Mesenchymal stem cell (in vitro differentiated cells and primary cell): ENCODE measurements around the gene KCNK7.

ENCODE experiments used
- DNase-seq: peaks from one replicate; pipeline ENCODE4 v3.0.0-alpha.2; 2013
- H2AFZ ChIP-seq: one replicate; pipeline ENCODE4 v1.6.1; 2013; ENCODE audit warnings: low read depth, mild to moderate bottlenecking, control low read depth, inconsistent platforms, low read length, moderate library complexity
- H2AK5ac ChIP-seq: 2 replicates; pipeline ENCODE4 v1.6.1; 2013; ENCODE audit warnings: low read length, moderate library complexity, mild to moderate bottlenecking, inconsistent platforms; ENCODE audit not compliant: severe bottlenecking
- H2BK120ac ChIP-seq: one replicate; pipeline ENCODE4 v1.6.1; 2013; ENCODE audit warnings: low read depth, mild to moderate bottlenecking, inconsistent platforms, low read length, moderate library complexity
- H2BK12ac ChIP-seq, 2 experiments: one replicate each; pipeline ENCODE4 v1.6.1; 2013; ENCODE audit warnings: inconsistent platforms in 2 of 2, low read length in 2 of 2, mild to moderate bottlenecking in 2 of 2, moderate library complexity in 2 of 2, control low read depth in 1 of 2
- H2BK15ac ChIP-seq: one replicate; pipeline ENCODE4 v1.6.1; 2013; ENCODE audit warnings: mild to moderate bottlenecking, low read depth, inconsistent platforms; ENCODE audit not compliant: poor library complexity, severe bottlenecking
- H2BK5ac ChIP-seq: 2 replicates; pipeline ENCODE4 v1.6.1; 2013; ENCODE audit warnings: low read depth, mild to moderate bottlenecking, low read length, control low read depth, inconsistent platforms; ENCODE audit not compliant: poor library complexity, severe bottlenecking
- H3K14ac ChIP-seq, 2 experiments: one replicate each; pipeline ENCODE4 v1.6.1; 2013; ENCODE audit warnings: inconsistent platforms in 2 of 2, low read length in 2 of 2, control low read depth in 1 of 2, mild to moderate bottlenecking in 1 of 2, moderate library complexity in 1 of 2
- H3K18ac ChIP-seq, 2 experiments: one replicate each; pipeline ENCODE4 v1.6.1; 2013; ENCODE audit warnings: inconsistent platforms in 2 of 2, low read length in 2 of 2, control low read depth in 1 of 2, low read depth in 1 of 2, mild to moderate bottlenecking in 1 of 2
- H3K23ac ChIP-seq, 2 experiments: one replicate each; pipeline ENCODE4 v1.6.1; 2013; ENCODE audit warnings: inconsistent platforms in 2 of 2, low read length in 2 of 2, mild to moderate bottlenecking in 2 of 2, moderate library complexity in 2 of 2, control low read depth in 1 of 2
- H3K27ac ChIP-seq: 2 replicates; pipeline ENCODE4 v1.5.1; 2013; ENCODE audit warnings: mild to moderate bottlenecking, moderate library complexity, low read length, control low read depth, inconsistent platforms; ENCODE audit not compliant: poor library complexity, severe bottlenecking
- H3K27me3 ChIP-seq, 2 experiments: 2 replicates each; pipeline versions ENCODE4 v1.6.1 to v1.7.0; 2013; ENCODE audit warnings: low read length in 2 of 2, mild to moderate bottlenecking in 2 of 2, moderate library complexity in 2 of 2, control low read depth in 1 of 2, inconsistent platforms in 1 of 2; ENCODE audit not compliant: control insufficient read depth in 1 of 2, insufficient read depth in 1 of 2
- H3K36me3 ChIP-seq, 2 experiments: 2 replicates each; pipeline versions ENCODE4 v1.6.1 to v1.7.0; 2013; ENCODE audit warnings: low read length in 2 of 2, control low read depth in 1 of 2, inconsistent platforms in 1 of 2, low read depth in 1 of 2, mild to moderate bottlenecking in 1 of 2; ENCODE audit not compliant: insufficient read depth in 2 of 2, control insufficient read depth in 1 of 2
- H3K4ac ChIP-seq, 2 experiments: one replicate each; pipeline ENCODE4 v1.6.1; 2013; ENCODE audit warnings: inconsistent platforms in 2 of 2, low read length in 2 of 2, mild to moderate bottlenecking in 2 of 2, moderate library complexity in 2 of 2, control low read depth in 1 of 2, low read depth in 1 of 2
- H3K4me1 ChIP-seq: 2 replicates; pipeline ENCODE4 v1.6.1; 2013; ENCODE audit warnings: low read depth, low read length, control low read depth; ENCODE audit not compliant: control insufficient read depth, insufficient read depth
- H3K4me2 ChIP-seq: 2 replicates; pipeline ENCODE4 v1.6.1; 2013; ENCODE audit warnings: low read length, mild to moderate bottlenecking, inconsistent platforms; ENCODE audit not compliant: poor library complexity, severe bottlenecking
- H3K4me3 ChIP-seq, 2 experiments: 2 replicates each; pipeline versions ENCODE4 v1.5.1 to v1.7.0; 2013; ENCODE audit warnings: low read length in 2 of 2, mild to moderate bottlenecking in 2 of 2, control low read depth in 1 of 2, low read depth in 1 of 2; ENCODE audit not compliant: insufficient read depth in 1 of 2
- H3K79me1 ChIP-seq: replicated peaks from 2 replicates; pipeline ENCODE4 v1.6.1; 2013; ENCODE audit warnings: mild to moderate bottlenecking, control low read depth, low read length, inconsistent platforms; ENCODE audit not compliant: poor library complexity, severe bottlenecking
- H3K9ac ChIP-seq: 2 replicates; pipeline ENCODE4 v1.7.0; 2013; ENCODE audit warnings: mild to moderate bottlenecking, low read length, moderate library complexity
- H3K9me3 ChIP-seq: 2 replicates; pipeline ENCODE4 v1.7.0; 2013; ENCODE audit warnings: mild to moderate bottlenecking, low read length; ENCODE audit not compliant: control insufficient read depth
- H4K8ac ChIP-seq: one replicate; pipeline ENCODE4 v1.6.1; 2013; ENCODE audit warnings: inconsistent platforms, mild to moderate bottlenecking, low read length, moderate library complexity
- H4K91ac ChIP-seq: one replicate; pipeline ENCODE4 v1.6.1; 2013; ENCODE audit warnings: mild to moderate bottlenecking, low read length, inconsistent platforms
- WGBS: methylation state at CpG from one replicate; pipeline ENCODE4 v1.1.7; 2013; ENCODE audit warnings: mixed read lengths; 5-methylcytosine and 5-hydroxymethylcytosine counted together

KCNK7 gene

DNA sequence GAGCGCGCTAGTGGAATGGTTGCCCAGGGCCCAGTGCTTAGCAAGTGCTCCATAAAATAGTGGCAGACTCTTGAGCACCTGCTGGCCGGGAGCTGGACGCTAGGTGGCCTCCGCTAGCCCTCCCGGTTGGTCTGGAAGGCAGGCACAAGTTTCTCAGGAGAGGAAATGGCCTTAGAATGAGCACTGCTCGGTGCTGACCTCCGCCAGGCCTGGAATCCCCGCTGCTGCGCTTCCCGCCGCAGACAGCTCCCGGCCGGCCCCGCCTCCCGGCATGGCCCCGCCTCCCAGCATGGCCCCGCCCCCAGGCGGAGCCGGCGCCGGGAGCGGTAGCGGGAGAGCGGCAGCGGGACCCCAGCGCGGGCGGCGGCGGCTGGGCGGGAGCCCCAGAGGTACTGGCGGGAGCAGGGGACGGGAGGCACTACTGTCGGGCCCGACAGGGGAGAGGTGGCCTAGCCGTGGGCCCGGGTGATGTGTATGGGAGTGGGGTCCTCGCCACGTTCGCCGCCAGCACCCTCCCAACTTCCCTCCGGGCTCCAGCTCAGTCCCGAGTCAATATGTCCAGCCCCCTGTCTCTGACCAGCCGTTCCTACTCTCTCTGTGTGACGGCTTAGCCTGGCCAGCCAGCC lies 42.3 kb upstream of the KCNK7 start, which contains the start of gene SIPA1:
Gene SIPA1 (plus strand): TSS at position 308 of the 626 bp plus-strand sequence. CDS start 2,821 bp downstream, outside the sequence.
- 4% methylated on average over 21 of the region's 46 CpGs for WGBS
- Histone ChIP-seq H4K91ac (peak within 1 kb of the TSS; percentile 85), H3K18ac (peak within 1 kb of the TSS; percentile 83 to 88), H2BK120ac (no peak within 1 kb of the TSS), H3K4me3 (peak within 1 kb of the TSS; percentile 80 to 93), H2BK12ac (peak within 1 kb of the TSS; percentile 11 to 38), H3K4me2 (peak within 1 kb of the TSS; percentile 76), H2BK15ac (peak within 1 kb of the TSS; percentile 91), H2BK5ac (peak within 1 kb of the TSS; percentile 8), H3K4me1 (peaks cover 33% of the 10 kb centered on the region), H4K8ac (peak within 1 kb of the TSS; percentile 78), H3K9ac (peak within 1 kb of the TSS; percentile 87), H3K36me3 (peaks cover 56 to 75% of the 10 kb centered on the region in 2 experiments), H3K9me3 (no peaks in the 10 kb centered on the region), H3K14ac (peak within 1 kb of the TSS in 1 of 2 experiments; percentile 72), H3K23ac (peak within 1 kb of the TSS in 1 of 2 experiments; percentile 50), H3K79me1 (peaks cover 48% of the 10 kb centered on the region), H2AK5ac (peak within 1 kb of the TSS; percentile 77), H3K27ac (peak within 1 kb of the TSS; percentile 80), H3K4ac (peak within 1 kb of the TSS; percentile 39 to 92), H3K27me3 (no peaks in the 10 kb centered on the region), H2AFZ (peak within 1 kb of the TSS; percentile 54)
- DNase-seq: peak; percentile 96

DNA sequence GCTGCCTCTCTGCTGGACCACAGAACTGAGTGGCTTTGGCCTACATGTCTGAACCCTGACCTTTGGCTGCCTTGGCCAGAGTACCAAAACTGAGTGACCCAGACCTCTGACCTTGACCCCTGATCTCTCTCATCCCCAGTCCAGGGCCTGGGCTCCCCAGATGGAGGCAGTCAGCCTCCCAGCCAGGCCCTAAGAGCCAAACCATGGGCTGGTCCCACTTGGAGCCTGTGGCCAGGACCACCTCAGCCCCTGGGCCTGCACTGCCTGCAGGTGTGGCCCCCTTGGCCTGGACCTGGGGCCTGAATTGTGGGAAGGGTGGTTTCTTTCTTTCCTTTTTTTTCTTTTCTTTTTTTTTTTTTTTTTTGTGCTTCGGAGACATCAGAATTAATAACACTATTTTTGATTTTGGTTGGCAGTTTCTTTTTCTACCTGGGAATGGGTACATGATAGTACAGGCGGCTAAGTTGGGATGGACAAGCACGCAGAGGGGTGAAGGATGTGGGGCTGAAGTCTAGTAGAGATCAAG lies 41.5 kb upstream of the KCNK7 start:
- H2BK5ac ChIP-seq: no peak overlapping the region
- H2AFZ ChIP-seq: no peak overlapping the region
- H3K9ac ChIP-seq: peak overlapping the region; percentile 45
- H3K27ac ChIP-seq: peak overlapping the region; percentile 58
- no peaks in the 10 kb centered on the region for H3K27me3 ChIP-seq
- H2BK120ac ChIP-seq: no peak overlapping the region
- H3K4me2 ChIP-seq: peak overlapping the region; percentile 11
- DNase-seq: no peak
- H3K4me1 ChIP-seq: peaks cover 28% of the 10 kb centered on the region
- H3K23ac ChIP-seq: no peak overlapping the region
- no peaks in the 10 kb centered on the region for H3K9me3 ChIP-seq
- H3K4ac ChIP-seq: no peak overlapping the region
- H2BK15ac ChIP-seq: no peak overlapping the region
- 87% methylated on average over 3 of the region's 3 CpGs for WGBS
- H3K14ac ChIP-seq: no peak overlapping the region
- peaks cover 57 to 76% of the 10 kb centered on the region in 2 experiments for H3K36me3 ChIP-seq
- peaks cover 45% of the 10 kb centered on the region for H3K79me1 ChIP-seq
- H2AK5ac ChIP-seq: peak overlapping the region; percentile 77
- peak overlapping the region in 1 of 2 experiments; percentile 9 for H2BK12ac ChIP-seq
- H3K4me3 ChIP-seq: no peak overlapping the region
- no peak overlapping the region for H3K18ac ChIP-seq
- H4K91ac ChIP-seq: no peak overlapping the region
- H4K8ac ChIP-seq: no peak overlapping the region

DNA sequence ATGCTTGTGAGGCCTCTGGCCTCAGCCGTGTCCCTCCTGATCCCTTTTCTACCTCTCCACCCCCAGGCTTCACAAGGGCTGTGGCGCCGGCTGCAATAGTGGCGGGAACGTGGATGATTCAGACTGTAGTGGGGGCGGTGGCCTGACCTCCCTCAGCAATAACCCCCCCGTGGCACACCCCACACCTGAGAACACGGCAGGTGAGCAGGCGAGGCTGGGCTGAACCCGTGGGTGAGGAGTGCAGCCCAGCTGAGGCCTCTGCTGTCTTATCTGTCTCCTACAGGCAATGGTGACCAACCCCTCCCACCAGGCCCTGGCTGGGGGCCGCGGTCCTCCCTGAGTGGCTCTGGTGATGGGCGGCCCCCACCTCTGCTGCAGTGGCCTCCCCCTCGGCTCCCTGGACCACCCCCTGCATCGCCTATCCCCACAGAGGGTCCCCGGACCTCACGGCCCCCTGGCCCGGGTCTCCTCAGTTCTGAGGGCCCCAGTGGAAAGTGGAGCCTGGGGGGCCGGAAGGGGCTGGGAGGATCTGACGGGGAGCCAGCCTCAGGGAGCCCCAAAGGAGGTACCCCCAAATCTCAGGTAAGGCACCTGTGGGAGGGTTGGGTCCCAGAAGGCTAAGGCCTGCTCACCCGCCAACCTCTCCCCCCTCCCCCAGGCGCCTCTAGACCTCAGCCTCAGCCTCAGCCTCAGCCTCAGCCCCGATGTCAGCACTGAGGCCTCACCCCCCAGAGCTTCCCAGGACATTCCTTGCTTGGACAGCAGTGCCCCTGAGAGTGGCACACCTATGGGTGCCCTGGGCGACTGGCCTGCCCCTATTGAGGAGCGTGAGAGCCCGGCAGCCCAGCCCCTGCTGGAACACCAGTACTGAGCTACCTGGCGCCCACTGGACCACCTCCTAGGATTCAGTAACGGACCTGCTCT lies 40.8 kb upstream of the KCNK7 start:
- H2BK120ac ChIP-seq: no peak overlapping the region
- H3K27ac ChIP-seq: no peak overlapping the region
- H3K18ac ChIP-seq: no peak overlapping the region
- 96% methylated on average over 28 of the region's 28 CpGs for WGBS
- no peak overlapping the region for H3K14ac ChIP-seq
- no peak overlapping the region for H3K23ac ChIP-seq
- H4K91ac ChIP-seq: no peak overlapping the region
- H3K4me1 ChIP-seq: peaks cover 27% of the 10 kb centered on the region
- no peak overlapping the region for H3K4me2 ChIP-seq
- H3K4ac ChIP-seq: no peak overlapping the region
- H2AFZ ChIP-seq: no peak overlapping the region
- peaks cover 42% of the 10 kb centered on the region for H3K79me1 ChIP-seq
- no peak for DNase-seq
- no peak overlapping the region for H2BK15ac ChIP-seq
- H3K27me3 ChIP-seq: no peaks in the 10 kb centered on the region
- H3K36me3 ChIP-seq: peaks cover 58 to 76% of the 10 kb centered on the region in 2 experiments
- H2BK5ac ChIP-seq: no peak overlapping the region
- no peak overlapping the region for H3K9ac ChIP-seq
- no peak overlapping the region for H3K4me3 ChIP-seq
- no peaks in the 10 kb centered on the region for H3K9me3 ChIP-seq
- H2AK5ac ChIP-seq: no peak overlapping the region
- no peak overlapping the region for H2BK12ac ChIP-seq
- no peak overlapping the region for H4K8ac ChIP-seq
